NCI-H128 (cell line): ENCODE data around the gene PLA2G12B.
"Not testable (repeated sequence)": the region's sequence is repeated elsewhere in the genome, so short reads cannot be mapped to it uniquely, and the experiment has no call there.

ENCODE experiments used
- DNase-seq: peaks from one replicate; lab custom pipeline; 2025; ENCODE audit not compliant: unreplicated experiment; lab: John Stamatoyannopoulos, UW

PLA2G12B gene

DNA sequence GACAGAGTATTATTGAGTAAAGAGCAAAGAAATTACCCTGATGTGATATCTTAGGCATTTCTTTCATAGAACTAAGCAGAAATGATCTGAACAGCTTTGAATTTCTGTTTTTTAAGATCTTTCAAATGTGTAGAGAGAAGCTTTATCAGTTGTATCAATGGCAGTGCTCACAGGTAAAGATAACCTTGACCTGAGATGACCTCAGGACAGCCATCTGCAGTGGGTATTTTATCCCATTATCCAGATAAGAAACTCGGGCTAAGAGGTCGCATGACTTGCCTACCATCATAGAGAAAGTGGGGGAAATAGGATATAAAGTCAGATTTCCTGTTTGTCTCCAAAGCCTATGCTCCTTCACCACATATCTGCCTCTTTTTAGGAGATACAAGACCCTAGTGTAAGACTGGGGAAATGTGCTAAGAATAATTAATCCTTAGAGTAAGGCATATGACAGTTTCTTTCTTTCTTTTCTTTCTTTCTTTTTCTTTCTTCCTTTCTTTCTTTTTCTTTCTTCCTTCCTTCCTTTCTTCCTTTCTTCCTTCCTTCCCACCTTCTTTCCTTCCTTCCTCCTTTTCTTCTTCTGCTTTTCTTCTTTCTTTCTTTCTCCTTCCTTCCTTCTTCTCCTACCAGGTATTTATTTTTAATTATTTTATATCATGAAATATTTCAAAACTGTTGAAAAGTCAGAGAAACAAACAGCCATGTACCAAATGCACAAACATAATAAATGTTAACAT is 10.9 kb downstream of the PLA2G12B start:
- no peak for DNase-seq

- no peak for DNase-seq
Measured at GRCh38 chr10:72935361-72935760, 19.2 kb downstream of the PLA2G12B start.

GRCh38 chr10:72932259-72933015 is 22.2 kb downstream of the PLA2G12B start:
- DNase-seq: no peak

DNA sequence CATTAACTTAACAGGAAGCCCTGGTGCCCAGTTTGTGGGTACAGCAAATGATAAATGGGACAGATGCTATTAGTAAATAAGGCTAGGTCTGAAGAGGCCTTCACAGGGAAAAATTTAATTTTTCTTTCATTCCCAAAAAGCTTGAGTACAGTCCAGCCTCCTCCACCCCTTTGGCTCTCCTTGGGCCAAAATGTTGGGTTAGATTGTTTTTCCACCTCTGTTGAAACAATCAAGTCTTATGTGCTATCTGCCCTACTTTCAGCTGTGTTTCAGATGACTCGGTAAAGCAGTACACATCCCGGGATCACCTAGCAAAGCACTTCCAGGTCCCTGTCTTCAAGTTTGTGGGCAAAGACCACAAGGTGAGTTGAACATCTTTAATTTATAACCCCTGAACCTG is 24.3 kb downstream of the PLA2G12B start:
- DNase-seq: no peak

GRCh38 chr10:72928798-72929197 is 25.8 kb downstream of the PLA2G12B start:
- no peak for DNase-seq

DNA sequence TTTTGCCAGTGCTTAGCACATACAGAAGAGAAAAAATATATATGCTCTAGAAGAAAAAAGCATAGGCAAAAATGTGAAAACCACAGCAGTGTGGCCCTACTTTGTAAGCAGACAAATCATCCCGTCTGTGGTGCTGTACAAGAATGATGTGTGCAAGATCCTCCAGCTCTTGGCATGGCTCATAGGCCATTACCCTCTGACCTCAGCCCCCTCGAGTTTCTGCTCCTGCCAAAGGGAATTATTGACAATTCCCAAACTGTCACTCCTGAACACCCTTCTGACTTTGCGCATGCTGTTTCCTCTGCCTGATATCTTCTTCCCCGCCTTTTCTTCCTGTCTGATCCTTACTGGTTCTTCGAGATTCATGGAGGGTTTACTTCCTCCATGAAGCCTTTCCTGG is 27.1 kb downstream of the PLA2G12B start:
- DNase-seq: no peak

DNA sequence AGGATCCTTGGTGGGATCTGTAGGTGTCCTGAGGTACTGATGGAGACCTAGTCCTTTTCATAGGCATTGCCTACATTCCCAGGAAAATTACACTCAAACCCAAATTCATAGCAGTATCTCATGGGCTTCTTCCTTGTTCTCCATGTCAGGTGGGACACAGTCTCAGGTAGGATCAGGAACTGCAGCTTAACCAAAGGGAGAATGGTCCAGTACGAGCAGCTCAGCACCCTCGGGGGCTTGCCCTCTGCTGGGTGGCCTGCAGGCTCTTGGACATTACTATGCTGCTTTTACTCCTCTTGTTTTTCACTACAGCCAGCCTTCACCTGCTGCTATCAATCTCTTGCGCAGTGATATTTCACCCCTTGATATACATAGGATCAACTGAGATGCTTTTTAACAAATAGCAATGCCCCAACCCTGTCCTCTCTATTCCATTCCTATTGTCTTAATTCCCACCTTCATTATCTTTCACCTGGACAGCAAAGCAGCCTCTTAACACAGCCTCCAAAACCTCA is 28.6 kb downstream of the PLA2G12B start:
- no peak for DNase-seq

GRCh38 chr10:72924351-72924750 is 30.3 kb downstream of the PLA2G12B start:
- no peak for DNase-seq

GRCh38 chr10:72921147-72921683 is 33.4 kb downstream of the PLA2G12B start:
- not testable (repeated sequence) for DNase-seq

GRCh38 chr10:72918352-72918751 is 36.3 kb downstream of the PLA2G12B start:
- no peak for DNase-seq

GRCh38 chr10:72917803-72918332 is 36.7 kb downstream of the PLA2G12B start:
- DNase-seq: not testable (repeated sequence)

GRCh38 chr10:72917201-72917600 is 37.4 kb downstream of the PLA2G12B start:
- not testable (repeated sequence) for DNase-seq

DNA sequence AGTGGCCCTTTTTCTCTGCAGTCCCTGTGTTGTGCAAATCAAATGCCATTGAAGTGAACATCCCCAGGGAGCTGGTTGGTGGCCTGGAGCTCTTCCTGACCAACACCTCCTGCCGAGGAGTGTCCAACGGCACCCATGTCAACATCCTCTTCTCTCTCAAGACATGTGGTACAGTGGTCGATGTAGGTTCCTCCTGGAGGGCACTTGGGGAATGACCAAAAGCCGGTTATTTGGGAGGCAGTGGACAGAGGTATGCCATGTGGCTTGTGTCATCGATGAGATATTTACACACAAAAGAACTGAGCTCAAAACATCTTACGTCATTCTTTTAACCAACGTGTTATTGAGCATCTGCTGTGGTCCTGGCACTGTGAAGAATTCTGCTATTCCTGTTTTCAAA is 41.3 kb downstream of the PLA2G12B start:
- no peak for DNase-seq

DNA sequence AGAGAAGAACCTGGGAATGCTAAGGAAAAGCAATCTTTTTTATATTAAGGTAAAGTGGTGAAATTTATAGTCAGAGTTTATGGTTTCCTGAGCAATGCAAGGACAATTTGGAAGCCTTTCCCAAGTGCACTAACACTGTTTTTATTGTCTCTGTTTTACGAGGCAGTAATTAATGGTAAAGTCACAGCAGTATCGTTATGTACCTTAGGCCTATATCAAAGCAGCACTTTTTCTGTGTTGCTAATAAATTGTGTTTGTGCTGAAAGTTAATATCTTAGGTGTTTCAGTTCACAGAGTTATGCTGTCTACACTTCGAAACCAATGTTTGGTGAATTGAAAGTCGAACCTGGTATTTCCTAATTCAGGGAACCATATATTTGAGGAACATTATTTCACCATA is 41.9 kb downstream of the PLA2G12B start:
- no peak for DNase-seq

GRCh38 chr10:72911758-72912157 is 42.8 kb downstream of the PLA2G12B start:
- no peak for DNase-seq

GRCh38 chr10:72910705-72911104 is 43.9 kb downstream of the PLA2G12B start:
- no peak for DNase-seq

- no peak for DNase-seq
Measured at GRCh38 chr10:72906446-72906845, 48.2 kb downstream of the PLA2G12B start.

DNA sequence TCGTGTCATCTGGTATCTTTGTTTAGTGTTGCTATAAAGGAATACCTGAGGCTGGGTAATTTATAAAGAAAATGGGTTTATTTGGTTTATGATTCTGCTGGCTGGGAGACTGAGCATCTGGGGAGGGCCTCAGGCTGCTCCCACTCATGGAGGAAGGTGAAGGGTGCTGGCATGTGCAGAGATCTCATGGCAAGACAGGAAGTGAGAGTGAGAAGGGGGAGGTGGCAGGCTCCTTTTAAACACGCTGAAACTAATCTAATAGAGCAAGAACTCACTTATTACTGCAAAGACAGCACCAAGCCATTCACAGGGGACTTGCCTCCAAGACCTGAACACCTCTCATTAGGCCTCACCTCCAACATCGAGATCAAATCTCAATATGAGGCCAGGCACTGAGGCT is 49.8 kb downstream of the PLA2G12B start:
- no peak for DNase-seq

GRCh38 chr10:72903941-72904446 is 50.6 kb downstream of the PLA2G12B start:
- not testable (repeated sequence) for DNase-seq

GRCh38 chr10:72899545-72899944 is 55.1 kb downstream of the PLA2G12B start:
- no peak for DNase-seq

DNA sequence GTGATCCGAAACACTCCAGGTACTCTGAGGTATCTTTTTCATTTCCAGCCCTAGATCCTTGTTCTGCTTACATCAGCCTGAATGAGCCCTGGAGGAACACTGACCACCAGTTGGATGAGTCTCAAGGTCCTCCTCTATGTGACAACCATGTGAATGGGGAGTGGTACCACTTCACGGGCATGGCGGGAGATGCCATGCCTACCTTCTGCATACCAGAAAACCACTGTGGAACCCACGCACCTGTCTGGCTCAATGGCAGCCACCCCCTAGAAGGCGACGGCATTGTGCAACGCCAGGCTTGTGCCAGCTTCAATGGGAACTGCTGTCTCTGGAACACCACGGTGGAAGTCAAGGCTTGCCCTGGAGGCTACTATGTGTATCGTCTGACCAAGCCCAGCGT is 56.0 kb downstream of the PLA2G12B start:
- no peak for DNase-seq
